ENCODE measurements around the gene TMEFF1.
"Not testable (repeated sequence)": the region's sequence is repeated elsewhere in the genome, so short reads cannot be mapped to it uniquely, and the experiment has no call there.

The TMEFF1 gene

DNA sequence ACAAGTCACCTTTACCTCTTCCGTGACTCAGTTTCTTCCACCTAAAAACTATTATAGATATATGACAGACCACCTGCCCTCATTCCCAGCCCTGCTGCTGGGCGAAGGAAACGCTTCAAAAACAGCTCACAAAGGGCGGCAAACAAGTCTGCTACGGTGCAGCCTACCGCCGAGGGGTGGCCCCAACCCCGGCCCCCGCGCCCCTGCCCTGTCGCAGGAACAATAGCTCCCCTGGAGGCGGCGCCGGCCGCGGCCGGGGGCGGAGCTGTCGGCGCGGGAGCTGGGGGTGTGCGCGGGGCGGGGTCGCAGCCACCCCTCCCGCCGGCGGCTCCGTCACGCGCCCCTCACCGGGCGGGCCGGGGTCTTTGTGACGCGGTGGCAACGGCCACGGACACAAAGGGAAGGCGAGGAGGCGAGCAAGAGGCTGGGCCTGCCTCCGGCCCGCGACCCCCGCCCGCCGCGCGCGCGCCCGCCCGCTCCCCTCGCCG lies at the start of gene TMEFF1:
Gene TMEFF1 (plus strand): TSS at position 362 of the 488 bp plus-strand sequence. CDS start 396 bp downstream, outside the sequence.
- peak; percentile 22 for DNase-seq

DNA sequence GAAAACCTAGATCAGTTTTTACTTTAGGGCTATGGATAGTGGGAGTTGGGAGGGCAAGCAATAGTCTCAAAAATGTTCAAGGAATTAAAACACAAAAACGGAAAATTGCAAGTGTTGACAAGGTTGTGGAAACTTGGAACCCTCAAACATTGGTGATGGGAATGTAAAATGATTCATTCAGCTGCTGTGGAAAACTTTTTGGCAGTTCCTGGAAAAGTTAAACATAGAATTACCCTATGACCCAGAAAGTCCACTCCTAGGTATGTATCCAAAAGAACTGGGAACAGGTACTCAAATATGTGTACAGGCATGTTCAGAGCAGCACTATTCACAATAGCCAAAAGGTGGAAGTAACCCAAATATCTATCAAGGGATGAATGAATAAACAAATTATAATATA lies 47.2 kb upstream of the TMEFF1 start:
- no peak for DNase-seq

- DNase-seq = no peak
Observed at GRCh38 chr9:100426189-100426529, 46.8 kb upstream of the TMEFF1 start.

GRCh38 chr9:100426530-100427365 lies 46.2 kb upstream of the TMEFF1 start, which contains the start of gene MSANTD3:
Gene MSANTD3, plus strand, starts transcription at chr9:100427143. Its CDS starts 14,796 bp downstream, at chr9:100441939.
- peak; percentile 51 for DNase-seq

- peak; percentile 53 for DNase-seq
Observed at GRCh38 chr9:100427366-100428263, 45.3 kb upstream of the TMEFF1 start.

GRCh38 chr9:100428871-100429654 lies 43.9 kb upstream of the TMEFF1 start:
- no peak for DNase-seq

DNA sequence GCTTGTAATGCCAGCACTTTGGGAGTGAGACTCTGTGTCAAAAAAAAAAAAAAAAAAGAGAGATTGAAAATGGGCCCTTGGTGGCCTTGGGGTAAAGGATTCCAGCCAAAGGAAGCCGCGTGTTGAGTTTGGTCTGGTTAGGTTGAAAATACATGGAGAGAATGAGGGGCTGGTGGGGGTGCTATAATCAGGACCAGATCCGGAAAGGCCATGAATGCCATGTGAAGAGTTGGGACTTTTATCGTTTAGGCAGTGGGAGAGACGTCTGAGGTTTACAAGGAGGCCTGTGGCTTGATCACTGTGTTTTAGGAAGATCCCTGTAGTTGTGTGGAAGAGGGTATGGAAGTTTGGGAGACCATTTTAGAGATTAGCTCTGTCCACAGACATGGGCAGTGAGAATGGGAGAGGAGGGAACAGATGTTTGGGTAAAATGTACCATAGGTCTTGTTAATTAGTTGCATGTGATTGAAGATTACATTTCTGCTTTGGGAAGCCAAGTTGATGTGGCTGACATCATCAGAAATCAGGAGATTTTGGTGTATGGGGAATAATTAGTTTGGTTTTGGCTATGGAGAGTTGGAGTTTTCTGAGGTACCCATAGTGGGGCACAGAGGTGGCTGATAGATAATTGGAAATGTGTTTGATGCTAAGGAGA lies 42.5 kb upstream of the TMEFF1 start:
- DNase-seq = no peak

DNA sequence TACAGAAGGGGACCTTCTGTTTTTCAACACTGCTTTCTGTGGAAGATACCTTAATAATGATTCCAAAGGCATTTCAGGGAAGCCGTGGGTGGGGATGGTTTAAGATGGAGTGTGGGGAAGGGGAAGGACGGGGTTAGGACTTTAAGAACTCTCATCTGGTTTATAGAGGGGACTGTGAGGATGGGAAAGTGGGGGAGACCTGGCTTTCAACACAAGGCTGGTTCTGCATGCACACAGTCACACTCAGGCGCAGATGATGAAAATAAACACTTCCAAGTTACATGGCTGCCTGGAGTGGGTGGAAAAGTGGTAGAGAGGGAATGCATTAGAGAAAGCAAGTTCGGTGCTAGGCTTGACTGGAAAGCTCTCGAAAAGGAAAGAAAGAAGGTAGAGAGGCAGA lies 41.1 kb upstream of the TMEFF1 start:
- no peak for DNase-seq

DNA sequence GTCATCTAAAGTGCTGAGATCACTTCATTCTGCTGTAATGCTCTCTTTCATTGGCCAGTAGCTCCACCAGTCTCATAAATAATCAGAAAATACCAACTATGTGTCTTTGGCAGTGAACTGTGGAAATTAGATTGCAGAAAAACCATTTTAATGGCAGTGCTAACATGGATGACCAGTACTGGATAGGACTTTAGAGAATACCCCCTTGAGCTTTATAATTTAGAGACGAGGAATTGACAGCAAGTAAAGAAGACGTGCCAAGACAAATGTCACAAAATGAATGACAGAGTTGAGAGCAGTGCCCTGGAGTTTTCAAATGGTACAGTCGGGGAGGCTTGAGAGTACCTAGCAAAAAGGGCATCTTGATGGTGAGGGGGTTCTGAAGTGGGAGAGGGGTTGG lies 40.2 kb upstream of the TMEFF1 start:
- DNase-seq = no peak

GRCh38 chr9:100436571-100436970 lies 36.4 kb upstream of the TMEFF1 start:
- DNase-seq = no peak

DNA sequence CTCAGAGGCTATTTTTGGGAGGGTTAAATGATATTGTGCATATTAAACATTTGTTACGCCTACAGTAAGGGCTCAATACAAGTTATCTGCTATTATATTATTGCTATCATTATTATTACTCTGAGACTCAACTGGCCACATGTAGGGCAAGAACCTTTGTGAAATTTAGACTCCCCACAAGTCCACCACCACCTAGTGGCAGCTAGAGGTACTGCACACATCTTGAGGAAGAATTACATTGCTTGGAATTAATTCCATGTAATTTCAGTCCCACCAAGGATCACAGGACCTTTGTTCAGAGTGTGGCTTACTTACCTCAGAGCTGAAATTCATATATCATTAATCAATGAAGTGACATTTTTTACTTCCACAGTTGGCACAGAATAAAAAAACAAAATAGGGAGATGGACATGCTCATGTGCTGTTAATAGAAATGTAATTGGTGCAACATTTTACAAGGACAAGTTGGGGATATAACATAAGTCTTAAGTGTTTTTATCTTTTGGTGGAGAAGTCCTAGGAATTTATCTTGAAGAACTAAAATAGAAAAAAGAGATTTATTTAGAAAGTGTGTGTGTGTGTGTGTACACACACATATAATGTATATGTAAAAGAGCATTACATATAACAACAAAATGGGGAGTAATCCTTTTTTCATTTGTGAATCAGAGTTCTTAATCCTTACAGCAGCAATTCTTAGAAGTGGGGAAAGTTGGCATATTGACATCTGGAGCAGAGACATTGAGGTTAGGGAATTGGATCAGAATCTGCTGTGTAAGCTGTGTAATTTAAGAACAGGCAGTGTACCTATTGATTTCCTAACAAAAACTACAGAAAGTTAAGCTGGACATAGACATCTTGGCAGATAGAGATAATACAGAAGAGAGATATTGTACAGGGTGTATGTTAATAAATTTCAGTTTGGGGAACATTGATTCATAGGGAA lies 34.8 kb upstream of the TMEFF1 start:
- no peak for DNase-seq

- DNase-seq = no peak
Observed at GRCh38 chr9:100440071-100440470, 32.9 kb upstream of the TMEFF1 start.

DNA sequence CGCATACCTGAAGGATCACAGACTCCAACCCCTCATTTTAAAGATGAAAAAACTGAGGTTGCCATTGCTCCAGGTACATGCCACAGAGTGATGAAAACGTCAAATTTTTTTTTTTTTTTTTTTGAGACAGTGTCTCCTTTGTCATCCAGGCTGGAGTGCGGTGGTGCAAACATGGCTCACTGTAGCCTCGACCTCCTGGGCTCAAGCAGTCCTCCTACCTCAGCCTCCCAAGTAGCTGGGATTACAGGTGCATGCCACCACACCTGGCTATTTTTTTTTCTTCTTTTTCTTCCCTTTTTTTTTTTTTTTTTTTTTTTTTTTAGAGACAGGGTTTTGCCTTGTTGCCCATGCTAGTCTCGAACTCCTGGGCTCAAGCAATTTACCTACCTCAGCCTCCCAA lies 32.5 kb upstream of the TMEFF1 start:
- not testable (repeated sequence) for DNase-seq

- no peak for DNase-seq
Observed at GRCh38 chr9:100441911-100442361, 31.0 kb upstream of the TMEFF1 start.

DNA sequence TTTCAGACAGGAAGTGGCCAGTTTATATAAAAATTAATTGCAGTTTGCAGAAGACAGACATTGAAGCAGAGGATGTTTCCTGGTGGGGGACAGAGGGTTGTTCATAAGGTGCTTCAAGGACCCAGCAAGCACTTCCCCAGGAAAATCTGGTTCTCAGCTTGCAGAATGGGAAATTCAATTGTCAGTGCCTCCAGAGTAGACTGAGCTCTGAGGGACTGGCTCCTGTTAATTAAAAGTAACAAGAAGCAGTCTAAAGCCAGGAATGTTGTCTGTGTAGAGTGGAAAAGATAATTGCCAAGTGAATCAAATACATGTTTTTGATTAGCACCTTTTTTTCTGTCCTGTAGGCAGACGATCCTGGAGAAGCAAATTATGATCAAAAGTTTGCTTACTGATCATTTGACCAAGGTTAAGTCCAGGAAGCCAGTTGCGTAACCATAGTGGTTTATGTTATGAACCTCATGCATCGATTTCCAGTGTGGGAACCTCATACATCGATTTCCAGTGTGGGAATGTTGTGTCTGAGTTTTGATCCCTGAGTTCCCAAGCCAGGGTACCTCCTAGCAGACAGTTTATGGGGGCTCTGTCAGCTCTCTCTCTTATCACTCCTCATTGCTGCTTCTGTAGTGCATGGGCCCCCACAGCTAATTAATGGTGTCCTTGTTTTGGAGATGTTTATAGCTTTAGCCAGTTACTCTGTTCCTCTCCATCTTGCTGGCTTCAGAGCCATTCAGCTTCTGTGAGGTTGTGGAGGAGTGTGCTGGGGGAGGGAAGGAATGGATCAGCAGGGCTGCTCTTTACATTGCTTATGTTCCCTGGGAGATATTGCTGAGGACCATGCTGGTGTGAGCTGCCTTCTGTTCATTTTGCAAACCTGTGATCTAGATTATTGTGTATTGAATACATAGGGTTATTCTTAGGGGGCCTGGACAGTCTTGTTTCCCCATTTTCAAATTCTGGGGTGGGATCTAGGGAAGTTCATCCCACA lies 28.9 kb upstream of the TMEFF1 start:
- DNase-seq = no peak

- DNase-seq = no peak
Observed at GRCh38 chr9:100445161-100445902, 27.6 kb upstream of the TMEFF1 start.

DNA sequence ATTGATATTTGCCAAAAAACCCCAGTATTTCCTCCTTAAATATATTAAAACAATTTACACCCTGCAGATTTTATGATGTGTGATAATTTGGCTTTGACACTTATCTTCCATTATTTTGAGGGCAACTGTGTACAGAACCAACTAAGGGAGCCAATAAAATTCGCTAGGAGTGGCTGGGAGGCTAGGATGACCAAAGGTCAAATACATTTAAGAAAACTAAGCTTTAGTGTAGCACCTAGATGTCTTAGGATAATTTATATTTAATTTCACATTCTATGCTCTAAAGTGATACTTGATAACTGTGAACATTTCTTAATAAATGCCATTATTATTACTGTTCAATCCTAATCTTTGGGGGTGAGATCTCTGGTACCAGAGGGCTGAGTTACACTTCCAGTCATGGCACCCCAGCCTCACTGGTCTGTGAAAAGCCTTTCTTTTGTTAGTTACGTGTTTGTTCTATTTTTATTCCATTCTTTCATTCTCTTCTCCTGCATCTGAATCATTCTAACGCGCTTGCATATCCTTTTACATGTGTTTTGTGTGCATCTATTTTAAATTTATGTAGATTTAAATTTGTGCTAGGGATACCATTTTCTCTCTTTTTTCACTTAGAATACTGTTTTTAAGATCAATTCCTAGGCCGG lies 26.9 kb upstream of the TMEFF1 start:
- DNase-seq = no peak

DNA sequence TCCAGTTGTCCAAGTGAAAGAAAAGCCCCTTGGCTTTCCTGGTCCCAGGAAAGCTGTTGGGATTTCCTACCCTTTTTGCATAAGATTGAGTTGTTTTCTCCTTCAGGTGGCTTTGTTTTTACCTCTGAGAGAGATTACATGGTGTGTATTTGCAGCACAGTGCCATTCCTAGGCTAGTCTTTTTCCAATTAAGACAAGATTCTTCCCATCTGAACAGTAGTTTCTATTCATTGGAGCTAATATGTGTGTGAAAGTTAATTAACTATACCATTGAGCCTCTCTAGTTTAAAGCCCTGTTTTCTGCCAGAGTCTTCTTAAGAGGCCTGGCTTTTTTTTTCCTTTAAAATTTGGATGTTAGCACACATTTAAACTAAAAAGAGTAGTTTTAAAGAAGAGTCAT lies 25.9 kb upstream of the TMEFF1 start:
- no peak for DNase-seq
